GM19397 (cell line): Measurements from ENCODE around the gene FAM114A2.
A peak's percentile ranks its signal among the peaks of the same experiment; 100 is the strongest.
"Not testable (repeated sequence)": the region's sequence is repeated elsewhere in the genome, so short reads cannot be mapped to it uniquely, and the experiment has no call there.

Experiments used
- ATAC-seq: cut with Tn5 transposase; IDR thresholded peaks from one replicate; pipeline ENCODE4 v1.9.1; 2021; ENCODE audit warnings: mild to moderate bottlenecking, moderate library complexity; ENCODE audit not compliant: unreplicated experiment

Gene FAM114A2

GRCh38 chr5:154049636-154050035 lies 10.9 kb upstream of the FAM114A2 start:
- ATAC-seq = no peak

GRCh38 chr5:154047324-154047723 lies 8.6 kb upstream of the FAM114A2 start:
- no peak for ATAC-seq

- ATAC-seq = no peak
Measured at GRCh38 chr5:154046486-154046885, 7.8 kb upstream of the FAM114A2 start.

GRCh38 chr5:154044581-154044980 lies 5.9 kb upstream of the FAM114A2 start:
- ATAC-seq = no peak

- ATAC-seq = no peak
Measured at GRCh38 chr5:154044099-154044498, 5.4 kb upstream of the FAM114A2 start.

GRCh38 chr5:154042766-154043165 lies 4.1 kb upstream of the FAM114A2 start:
- ATAC-seq = no peak

- no peak for ATAC-seq
Measured at GRCh38 chr5:154039458-154039829, 734 bp upstream of the FAM114A2 start.

GRCh38 chr5:154038261-154038706 lies 426 bp downstream of the FAM114A2 start:
- ATAC-seq = peak; percentile 44

- no peak for ATAC-seq
Measured at GRCh38 chr5:154034944-154035343, 3.8 kb downstream of the FAM114A2 start.

GRCh38 chr5:154031937-154032489 lies 6.7 kb downstream of the FAM114A2 start:
- ATAC-seq = no peak

- no peak for ATAC-seq
Measured at GRCh38 chr5:154025951-154026350, 12.8 kb downstream of the FAM114A2 start.

GRCh38 chr5:154018919-154019318 lies 19.8 kb downstream of the FAM114A2 start:
- ATAC-seq = not testable (repeated sequence)

GRCh38 chr5:154015071-154015693 lies 23.5 kb downstream of the FAM114A2 start:
- no peak for ATAC-seq

- ATAC-seq = no peak
Measured at GRCh38 chr5:154010660-154011059, 28.1 kb downstream of the FAM114A2 start.

GRCh38 chr5:154005648-154006047 lies 33.1 kb downstream of the FAM114A2 start:
- ATAC-seq = no peak

GRCh38 chr5:154002511-154003020 lies 36.1 kb downstream of the FAM114A2 start:
- ATAC-seq = no peak

GRCh38 chr5:154002093-154002492 lies 36.6 kb downstream of the FAM114A2 start:
- no peak for ATAC-seq

GRCh38 chr5:154000703-154001102 lies 38.0 kb downstream of the FAM114A2 start:
- ATAC-seq = no peak

GRCh38 chr5:153999995-154000394 lies 38.7 kb downstream of the FAM114A2 start:
- ATAC-seq = no peak

GRCh38 chr5:153998768-153999167 lies 39.9 kb downstream of the FAM114A2 start:
- ATAC-seq = no peak

GRCh38 chr5:153998010-153998409 lies 40.7 kb downstream of the FAM114A2 start:
- no peak for ATAC-seq

- ATAC-seq = no peak
Measured at GRCh38 chr5:153991168-153991567, 47.5 kb downstream of the FAM114A2 start.

GRCh38 chr5:153988510-153988909 lies 50.2 kb downstream of the FAM114A2 start:
- ATAC-seq = no peak
